GM18873 (cell line): ENCODE measurements around the gene STMN3.

ENCODE experiments used
- ATAC-seq: cut with Tn5 transposase; IDR thresholded peaks from one replicate; pipeline ENCODE4 v1.9.1; 2021; ENCODE audit warnings: mild to moderate bottlenecking, moderate library complexity, moderate number of reproducible peaks; ENCODE audit not compliant: unreplicated experiment, low FRiP score

The STMN3 gene

GRCh38 chr20:63653041-63653973 lies at the start of gene STMN3:
Gene STMN3 (minus strand): TSS chr20:63653424. CDS start chr20:63653345, 79 bp downstream.
- no peak for ATAC-seq

GRCh38 chr20:63702036-63702665 lies 48.9 kb upstream of the STMN3 start:
- ATAC-seq: no peak

- ATAC-seq: no peak
Measured at GRCh38 chr20:63701329-63702035, 48.3 kb upstream of the STMN3 start.

- no peak for ATAC-seq
Measured at GRCh38 chr20:63701051-63701328, 47.8 kb upstream of the STMN3 start.

- no peak for ATAC-seq
Measured at GRCh38 chr20:63700199-63701050, 47.2 kb upstream of the STMN3 start.

- no peak for ATAC-seq
Measured at GRCh38 chr20:63699466-63700198, 46.4 kb upstream of the STMN3 start.

GRCh38 chr20:63698739-63699465 lies 45.7 kb upstream of the STMN3 start:
- no peak for ATAC-seq

GRCh38 chr20:63697868-63698545 lies 44.8 kb upstream of the STMN3 start:
- no peak for ATAC-seq

GRCh38 chr20:63697357-63697867 lies 44.2 kb upstream of the STMN3 start:
- no peak for ATAC-seq

- no peak for ATAC-seq
Measured at GRCh38 chr20:63696628-63697356, 43.6 kb upstream of the STMN3 start, which contains the start of gene TNFRSF6B. Gene TNFRSF6B (plus strand): TSS chr20:63696652. CDS start chr20:63696768, 116 bp downstream.

- no peak for ATAC-seq
Measured at GRCh38 chr20:63696306-63696627, 43.0 kb upstream of the STMN3 start.

- ATAC-seq: no peak
Measured at GRCh38 chr20:63695424-63696305, 42.4 kb upstream of the STMN3 start.

- ATAC-seq: no peak
Measured at GRCh38 chr20:63694584-63695423, 41.6 kb upstream of the STMN3 start.

GRCh38 chr20:63693733-63694583 lies 40.7 kb upstream of the STMN3 start:
- ATAC-seq: no peak
